SK-N-SH (cell line): ENCODE measurements around the gene PHTF1. TPM values are rescaled to one million over a fixed set of nuclear protein-coding genes. Genes with fewer than 3 reads are reported as not detected.

Source experiments
- CTCF ChIA-PET: fragments of 300-600, 350-600 bp; formaldehyde crosslinking; extraction: SDS; loops from one replicate; lab custom pipeline; 2021; lab: Yijun Ruan, JAX
- POLR2A ChIA-PET: fragments of 350-600 bp; sonication (Branson Sonifier 250); formaldehyde crosslinking; extraction: SDS; loops from one replicate; lab custom pipeline; 2020; ENCODE audit warnings: antibody characterized with exemption, inconsistent platforms; lab: Yijun Ruan, JAX
- DNase-seq: peaks from one replicate; pipeline ENCODE4 v3.0.0; 2012
- H2AFZ ChIP-seq: fragments of 200-600 bp; sonication (generic); 2 replicates; pipeline ENCODE4 v1.8.1; 2016; ENCODE audit warnings: antibody characterized with exemption, mild to moderate bottlenecking, low read depth
- H3F3A ChIP-seq: fragments of 200-600 bp; sonication (generic); replicated peaks from 2 replicates; pipeline ENCODE3; 2016; ENCODE audit warnings: antibody characterized with exemption, mild to moderate bottlenecking; ENCODE audit not compliant: insufficient read depth
- H3K27ac ChIP-seq, 2 experiments: fragments of 200-500 bp in 1 of 2; fragments of 200-600 bp in 1 of 2; sonication (Bioruptor generic) in 1 of 2; sonication (generic), shearing (Covaris generic) in 1 of 2; 2 replicates each; pipeline versions ENCODE4 v1.5.1 to v1.6.1; 2014 to 2016; ENCODE audit warnings: low read depth in 2 of 2, inconsistent platforms in 1 of 2, low read length in 1 of 2, mild to moderate bottlenecking in 1 of 2, mixed read lengths in 1 of 2
- H3K27me3 ChIP-seq: fragments of 200-600 bp; sonication (generic), shearing (Covaris generic); 2 replicates; pipeline ENCODE4 v1.6.1; 2016; ENCODE audit warnings: mixed run types; ENCODE audit not compliant: insufficient read depth
- H3K36me3 ChIP-seq, 2 experiments: fragments of 200-500 bp in 1 of 2; fragments of 200-600 bp in 1 of 2; sonication (Bioruptor generic) in 1 of 2; sonication (generic) in 1 of 2; replicated peaks in 1 of 2; 2 replicates each; pipeline versions ENCODE3 to v1.5.1; 2014 to 2016; ENCODE audit warnings: low read length in 1 of 2, mild to moderate bottlenecking in 1 of 2; ENCODE audit not compliant: insufficient read depth in 2 of 2, control insufficient read depth in 1 of 2
- H3K4me1 ChIP-seq, 2 experiments: fragments of 200-500 bp in 1 of 2; fragments of 200-600 bp in 1 of 2; sonication (Bioruptor generic) in 1 of 2; sonication (generic), shearing (Covaris generic) in 1 of 2; 2 replicates each; pipeline versions ENCODE4 v1.5.1 to v1.6.1; 2014 to 2016; ENCODE audit warnings: low read depth in 1 of 2, low read length in 1 of 2, mixed run types in 1 of 2; ENCODE audit not compliant: insufficient read depth in 2 of 2, control insufficient read depth in 1 of 2
- H3K4me2 ChIP-seq: fragments of 200-600 bp; sonication (generic), shearing (Covaris generic); 2 replicates; pipeline ENCODE4 v1.6.1; 2017; ENCODE audit warnings: mixed run types
- H3K4me3 ChIP-seq, 2 experiments: fragments of 200-500 bp in 1 of 2; fragments of 200-600 bp in 1 of 2; sonication (Bioruptor generic) in 1 of 2; sonication (generic), shearing (Covaris generic) in 1 of 2; 2 replicates each; pipeline versions ENCODE4 v1.5.1 to v1.8.1; 2014 to 2016; ENCODE audit warnings: low read depth in 2 of 2, inconsistent platforms in 1 of 2, low read length in 1 of 2, mild to moderate bottlenecking in 1 of 2, mixed read lengths in 1 of 2, moderate library complexity in 1 of 2
- H3K79me2 ChIP-seq: fragments of 200-600 bp; sonication (generic); 2 replicates; pipeline ENCODE4 v1.8.1; 2017; ENCODE audit warnings: mild to moderate bottlenecking; ENCODE audit not compliant: insufficient read depth
- H3K9ac ChIP-seq: fragments of 200-600 bp; sonication (generic); 2 replicates; pipeline ENCODE4 v1.6.1; 2017; ENCODE audit warnings: mixed run types
- H3K9me2 ChIP-seq: fragments of 200-600 bp; sonication (generic); 2 replicates; pipeline ENCODE4 v1.6.1; 2017; ENCODE audit warnings: mixed run types
- H3K9me3 ChIP-seq: fragments of 200-600 bp; sonication (generic); 2 replicates; pipeline ENCODE4 v1.6.1; 2017; ENCODE audit warnings: mixed run types, mild to moderate bottlenecking, moderate library complexity
- H4K20me1 ChIP-seq: fragments of 200-600 bp; sonication (generic); 2 replicates; pipeline ENCODE4 v1.6.1; 2017; ENCODE audit warnings: mild to moderate bottlenecking, mixed run types; ENCODE audit not compliant: insufficient read depth
- CTCF ChIP-seq: fragments of 200-600 bp; sonication (generic); IDR thresholded peaks from 2 replicates; pipeline ENCODE4 v1.6.1; 2017; ENCODE audit warnings: antibody characterized with exemption, mild to moderate bottlenecking, moderate library complexity
- ELF1 ChIP-seq: IDR thresholded peaks from 2 replicates; pipeline ENCODE4 v1.4.0; 2012
- FOXM1 ChIP-seq: IDR thresholded peaks from 2 replicates; pipeline ENCODE4 v1.4.0; 2012; ENCODE audit warnings: low read depth, mild to moderate bottlenecking
- GABPA ChIP-seq: IDR thresholded peaks from 2 replicates; pipeline ENCODE4 v1.4.0; 2012; ENCODE audit warnings: low read depth, mild to moderate bottlenecking
- JUND ChIP-seq: IDR thresholded peaks from 2 replicates; pipeline ENCODE4 v1.4.0; 2012
- MAX ChIP-seq: IDR thresholded peaks from 2 replicates; pipeline ENCODE4 v1.4.0; 2012; ENCODE audit warnings: low read depth
- POLR2AphosphoS5 ChIP-seq: IDR thresholded peaks from 2 replicates; pipeline ENCODE4 v1.6.1; 2012; ENCODE audit warnings: low read depth, low read length
- RCOR1 ChIP-seq: fragments of 150-350 bp; IDR thresholded peaks from 2 replicates; pipeline ENCODE4 v1.6.1; 2017; ENCODE audit warnings: antibody characterized with exemption, low read length
- USF2 ChIP-seq: fragments of 150-350 bp; IDR thresholded peaks from 2 replicates; pipeline ENCODE4 v1.6.1; 2017; ENCODE audit warnings: antibody characterized with exemption, low read length, low read depth, borderline replicate concordance
- WGBS: methylation state at CpG from one replicate; pipeline ENCODE4 v1.1.6; 2017; ENCODE audit warnings: low lambda C conversion rate; 5-methylcytosine and 5-hydroxymethylcytosine counted together
- polyA plus RNA-seq, 3 experiments: library from polyadenylated mRNA; depleted of rRNA; stranded (reverse); fragments of >200 nt; gene quantifications; 2 replicates each; pipeline ENCODE4 v1.2.3, GENCODE V29; 2012

Gene PHTF1
- polyA plus RNA-seq, 1 of the 3 experiments (the other 2 are of a cell fraction), result 10.8 TPM

GRCh38 chr1:113808450-113809195, 49.3 kb upstream of the PHTF1 start:
- no peaks in the 10 kb centered on the region for H3K9me3 ChIP-seq
- H3K4me1 ChIP-seq, result peaks cover 10 to 17% of the 10 kb centered on the region in 2 experiments; a peak in 3 of 4 replicates
- peak overlapping the region; percentile 15; the same call in 1 of the 2 replicates for H3K9ac ChIP-seq
- peak overlapping the region in 1 of 2 experiments; percentile 40; a peak in 2 of 4 replicates for H3K27ac ChIP-seq
- WGBS, result 77% methylated on average over 4 of the region's 4 CpGs
- DNase-seq, result no peak
- CTCF ChIA-PET, result no interaction called here
- peaks cover 11% of the 10 kb centered on the region; the same call in 1 of the 2 replicates for H4K20me1 ChIP-seq
- no peaks in the 10 kb centered on the region for H3K9me2 ChIP-seq
- H3K36me3 ChIP-seq, result no peaks in the 10 kb centered on the region
- H2AFZ ChIP-seq, result no peak overlapping the region
- H3K4me2 ChIP-seq, result peak overlapping the region; percentile 75
- peaks cover 81% of the 10 kb centered on the region for H3K79me2 ChIP-seq
- H3K27me3 ChIP-seq, result no peaks in the 10 kb centered on the region
- H3F3A ChIP-seq, result peaks cover 21% of the 10 kb centered on the region
- POLR2A ChIA-PET, result no interaction called here
- no peak for TF ChIP-seq JUND
- TF ChIP-seq CTCF, result no peak
- no peak for TF ChIP-seq GABPA
- TF ChIP-seq ELF1, result no peak
- TF ChIP-seq RCOR1, result no peak
- no peak for TF ChIP-seq FOXM1
- TF ChIP-seq MAX, result no peak
- TF ChIP-seq USF2, result no peak
- no peak for TF ChIP-seq POLR2AphosphoS5
- peak overlapping the region in 1 of 2 experiments; percentile 1; a peak in 1 of 4 replicates for H3K4me3 ChIP-seq

GRCh38 chr1:113805639-113806038, 46.4 kb upstream of the PHTF1 start:
- Histone ChIP-seq H3K27ac (no peak overlapping the region), H3F3A (peaks cover 21% of the 10 kb centered on the region), H3K4me3 (no peak overlapping the region), H3K9me2 (no peaks in the 10 kb centered on the region), H3K4me2 (no peak overlapping the region), H3K9me3 (no peaks in the 10 kb centered on the region), H3K27me3 (no peaks in the 10 kb centered on the region), H3K9ac (no peak overlapping the region), H3K4me1 (peaks cover 7 to 20% of the 10 kb centered on the region in 2 experiments; a peak in 2 of 4 replicates), H2AFZ (no peak overlapping the region), H3K79me2 (peaks cover 100% of the 10 kb centered on the region), H3K36me3 (no peaks in the 10 kb centered on the region), H4K20me1 (peaks cover 20% of the 10 kb centered on the region; the same call in 1 of the 2 replicates)
- TF ChIP-seq MAX, result no peak
- WGBS, result 96% methylated on average over 4 of the region's 4 CpGs
- no peak for DNase-seq
- ChIA-PET POLR2A (no interaction called here), CTCF (interaction anchor here (0.8 to 2.1 kb wide), 2 partner anchors 21 to 733 kb away, joined by 3 to 5 read pairs; partner anchors contain the start of gene LRIG2)
